DOHH2 (cell line): Measurements from ENCODE around the gene ZNF580.

Experiments
- H3F3A ChIP-seq: fragments of 200-600 bp; sonication (generic), shearing (Covaris generic); 2 replicates; pipeline ENCODE4 v1.6.0; 2016; ENCODE audit warnings: antibody characterized with exemption, mild to moderate bottlenecking; ENCODE audit not compliant: control insufficient read depth, insufficient read depth
- H3K27ac ChIP-seq: fragments of 200-600 bp; sonication (generic); 2 replicates; pipeline ENCODE4 v1.5.1; 2014; ENCODE audit warnings: low read depth, mild to moderate bottlenecking, low read length, moderate library complexity
- H3K27me3 ChIP-seq: fragments of 200-600 bp; sonication (generic); 2 replicates; pipeline ENCODE4 v1.6.1; 2014; ENCODE audit warnings: mild to moderate bottlenecking, low read length, mixed read lengths; ENCODE audit not compliant: control insufficient read depth
- H3K36me3 ChIP-seq: fragments of 200-600 bp; sonication (generic); 2 replicates; pipeline ENCODE4 v1.6.1; 2014; ENCODE audit warnings: mild to moderate bottlenecking, low read length, moderate library complexity, mixed read lengths; ENCODE audit not compliant: control insufficient read depth
- H3K4me1 ChIP-seq: fragments of 200-600 bp; sonication (generic); 2 replicates; pipeline ENCODE4 v1.6.1; 2014; ENCODE audit warnings: mild to moderate bottlenecking, low read length, mixed read lengths; ENCODE audit not compliant: control insufficient read depth
- H3K4me2 ChIP-seq: fragments of 200-600 bp; sonication (generic); 2 replicates; pipeline ENCODE4 v1.6.0; 2014; ENCODE audit warnings: mild to moderate bottlenecking, low read length, moderate library complexity
- H3K4me3 ChIP-seq: fragments of 200-600 bp; sonication (generic); 2 replicates; pipeline ENCODE4 v1.5.1; 2014; ENCODE audit warnings: mild to moderate bottlenecking, low read length, mixed read lengths
- H3K79me2 ChIP-seq: fragments of 200-600 bp; sonication (generic); 2 replicates; pipeline ENCODE4 v1.6.1; 2014; ENCODE audit warnings: mild to moderate bottlenecking, low read length, mixed read lengths; ENCODE audit not compliant: control insufficient read depth
- H3K9me2 ChIP-seq: fragments of 200-600 bp; sonication (generic); replicated peaks from 2 replicates; pipeline ENCODE4 v1.6.1; 2014; ENCODE audit warnings: mild to moderate bottlenecking, low read length, mixed read lengths; ENCODE audit not compliant: control insufficient read depth
- H3K9me3 ChIP-seq: fragments of 200-600 bp; sonication (generic); 2 replicates; pipeline ENCODE4 v1.6.1; 2014; ENCODE audit warnings: antibody characterized with exemption, low read length, mixed read lengths; ENCODE audit not compliant: control insufficient read depth, insufficient read depth
- H4K20me1 ChIP-seq: fragments of 200-600 bp; sonication (generic); 2 replicates; pipeline ENCODE4 v1.6.0; 2014; ENCODE audit warnings: low read depth, mild to moderate bottlenecking, antibody characterized with exemption, low read length, moderate library complexity; ENCODE audit not compliant: control insufficient read depth, insufficient read depth
- CTCF ChIP-seq: fragments of 200-600 bp; sonication (generic); IDR thresholded peaks from one replicate; pipeline ENCODE4 v1.5.1; 2014; ENCODE audit warnings: antibody characterized with exemption, mild to moderate bottlenecking, low read depth, low read length; ENCODE audit not compliant: poor library complexity, severe bottlenecking
- EZH2phosphoT487 ChIP-seq: fragments of 200-600 bp; sonication (generic); IDR thresholded peaks from 2 replicates; pipeline ENCODE4 v1.6.1; 2017; ENCODE audit warnings: borderline replicate concordance, mild to moderate bottlenecking, antibody characterized with exemption, low read length, moderate library complexity, mixed read lengths

The ZNF580 gene

GRCh38 chr19:55652311-55653128 lies 11.7 kb downstream of the ZNF580 start:
- peaks cover 7% of the 10 kb centered on the region; the same call in 1 of the 2 replicates for H4K20me1 ChIP-seq
- H3K4me3 ChIP-seq, result peak overlapping the region; percentile 96; the same call in 1 of the 2 replicates
- peaks cover 3% of the 10 kb centered on the region for H3F3A ChIP-seq
- no peak overlapping the region for H3K27ac ChIP-seq
- H3K9me2 ChIP-seq, result no peaks in the 10 kb centered on the region
- peaks cover 35% of the 10 kb centered on the region for H3K4me1 ChIP-seq
- no peak for TF ChIP-seq EZH2phosphoT487
- no peak for TF ChIP-seq CTCF
- no peaks in the 10 kb centered on the region for H3K27me3 ChIP-seq
- peaks cover 64% of the 10 kb centered on the region for H3K79me2 ChIP-seq
- H3K36me3 ChIP-seq, result peaks cover 82% of the 10 kb centered on the region
- no peaks in the 10 kb centered on the region for H3K9me3 ChIP-seq
- peak overlapping the region; percentile 82; the same call in 1 of the 2 replicates for H3K4me2 ChIP-seq

DNA sequence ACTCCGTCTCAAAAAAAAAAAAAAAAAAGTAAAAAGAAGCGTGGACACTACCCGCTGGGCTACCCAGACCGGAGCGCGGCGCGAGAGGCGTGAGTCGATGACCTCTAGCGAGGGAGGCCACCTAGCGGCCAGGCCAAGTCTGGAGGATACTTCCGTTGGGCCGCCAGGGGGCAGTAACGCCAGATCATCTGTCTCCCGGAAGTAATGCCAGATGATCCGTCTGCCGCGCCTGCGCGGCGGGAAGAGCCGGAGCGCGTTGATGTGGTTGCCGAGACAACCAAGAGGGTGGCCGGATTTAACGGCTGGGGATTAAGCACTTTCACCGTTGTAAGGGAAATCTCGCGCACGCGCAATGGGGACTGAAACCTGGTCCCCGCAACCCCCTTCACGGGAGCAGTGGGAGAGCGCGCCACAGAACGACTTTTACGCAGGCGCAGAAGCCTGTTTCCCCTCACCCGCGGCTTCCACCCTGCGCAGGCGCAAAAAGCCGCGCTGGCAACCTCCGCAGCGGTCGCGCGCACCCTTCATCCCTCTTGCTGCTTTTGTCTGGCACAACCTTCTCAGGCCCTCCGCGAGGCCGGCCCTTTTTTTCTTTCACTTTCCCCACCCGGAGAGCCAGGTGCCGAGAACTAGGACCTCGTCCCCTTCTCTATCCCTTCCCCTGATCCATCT lies 13.0 kb downstream of the ZNF580 start:
- H3K79me2 ChIP-seq, result peaks cover 65% of the 10 kb centered on the region
- H4K20me1 ChIP-seq, result peaks cover 16% of the 10 kb centered on the region
- no peak for TF ChIP-seq EZH2phosphoT487
- TF ChIP-seq CTCF, result peak; percentile 99
- H3F3A ChIP-seq, result no peaks in the 10 kb centered on the region
- H3K9me3 ChIP-seq, result no peaks in the 10 kb centered on the region
- H3K4me1 ChIP-seq, result peaks cover 42% of the 10 kb centered on the region
- peak overlapping the region; percentile 91 for H3K27ac ChIP-seq
- peak overlapping the region; percentile 96 for H3K4me3 ChIP-seq
- peak overlapping the region; percentile 82 for H3K4me2 ChIP-seq
- H3K9me2 ChIP-seq, result no peaks in the 10 kb centered on the region
- peaks cover 82% of the 10 kb centered on the region for H3K36me3 ChIP-seq
- no peaks in the 10 kb centered on the region for H3K27me3 ChIP-seq

DNA sequence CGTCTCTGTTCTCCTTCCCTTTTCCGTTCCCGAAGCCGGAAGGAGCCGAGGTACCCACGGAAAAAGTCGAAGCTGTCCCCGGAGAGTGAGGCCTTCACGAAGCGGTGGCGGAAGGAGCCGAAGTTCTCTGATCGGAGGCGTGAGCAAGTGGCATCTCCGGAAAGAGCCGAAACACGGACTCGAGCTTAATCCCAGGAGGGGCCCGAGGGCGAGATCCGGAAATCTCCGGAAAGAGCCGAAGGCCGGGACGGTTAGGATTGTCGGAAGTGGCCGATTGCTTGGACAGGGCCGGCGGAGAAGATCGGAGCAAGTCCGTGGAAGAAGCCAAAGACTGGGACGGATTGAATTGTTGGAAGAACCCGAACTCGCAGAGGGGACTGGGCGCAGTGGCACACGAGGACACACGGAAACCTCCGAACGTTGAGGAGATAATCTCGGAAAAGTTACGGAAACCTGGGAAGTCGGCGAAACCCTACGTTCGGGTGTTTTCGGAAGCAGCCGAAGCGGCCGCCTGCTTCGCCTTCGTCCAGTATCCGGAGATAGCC lies 13.6 kb downstream of the ZNF580 start:
- no peaks in the 10 kb centered on the region for H3K9me2 ChIP-seq
- peak overlapping the region; percentile 96 for H3K4me3 ChIP-seq
- peaks cover 42% of the 10 kb centered on the region for H3K4me1 ChIP-seq
- H3K27me3 ChIP-seq, result no peaks in the 10 kb centered on the region
- no peak for TF ChIP-seq EZH2phosphoT487
- no peak for TF ChIP-seq CTCF
- H3K79me2 ChIP-seq, result peaks cover 65% of the 10 kb centered on the region
- H4K20me1 ChIP-seq, result peaks cover 23% of the 10 kb centered on the region
- H3F3A ChIP-seq, result no peaks in the 10 kb centered on the region
- H3K9me3 ChIP-seq, result no peaks in the 10 kb centered on the region
- H3K27ac ChIP-seq, result peak overlapping the region; percentile 91
- H3K36me3 ChIP-seq, result peaks cover 82% of the 10 kb centered on the region
- H3K4me2 ChIP-seq, result peak overlapping the region; percentile 82
